GM21825 (cell line): Measurements from ENCODE around the gene SMNDC1.
A peak's percentile ranks its signal among the peaks of the same experiment; 100 is the strongest.
"Not testable (repeated sequence)": the region's sequence is repeated elsewhere in the genome, so short reads cannot be mapped to it uniquely, and the experiment has no call there.

ENCODE experiments used
- ATAC-seq: cut with Tn5 transposase; IDR thresholded peaks from one replicate; pipeline ENCODE4 v1.9.1; 2021; ENCODE audit warnings: mild to moderate bottlenecking, moderate library complexity; ENCODE audit not compliant: unreplicated experiment

SMNDC1 gene

GRCh38 chr10:110258542-110258941 lies 46.2 kb downstream of the SMNDC1 start:
- no peak for ATAC-seq

- ATAC-seq = no peak
These were observed 50.3 kb downstream of the SMNDC1 start for GRCh38 chr10:110254467-110254866.

GRCh38 chr10:110252151-110252550 lies 52.6 kb downstream of the SMNDC1 start:
- ATAC-seq = no peak

- peak; percentile 83 for ATAC-seq
These were observed 53.3 kb downstream of the SMNDC1 start for GRCh38 chr10:110251392-110251791.

GRCh38 chr10:110249489-110249888 lies 55.2 kb downstream of the SMNDC1 start:
- peak; percentile 59 for ATAC-seq

GRCh38 chr10:110247833-110248232 lies 56.9 kb downstream of the SMNDC1 start:
- ATAC-seq = not testable (repeated sequence)

GRCh38 chr10:110244550-110244949 lies 60.2 kb downstream of the SMNDC1 start:
- no peak for ATAC-seq

- no peak for ATAC-seq
These were observed 62.2 kb downstream of the SMNDC1 start for GRCh38 chr10:110242511-110242910.

- ATAC-seq = peak; percentile 14
These were observed 62.9 kb downstream of the SMNDC1 start for GRCh38 chr10:110241841-110242240.

GRCh38 chr10:110241407-110241806 lies 63.3 kb downstream of the SMNDC1 start:
- ATAC-seq = peak; percentile 64
